IPS DF 6.9 (cell line): ENCODE data around the gene OR7D4.

Experiments
- DNase-seq: peaks from one replicate; pipeline ENCODE4 v3.0.0-alpha.2; 2013; ENCODE audit warnings: low read depth, low spot score
- H3K27ac ChIP-seq: one replicate; pipeline ENCODE4 v1.5.1; 2013; ENCODE audit warnings: low read length, control low read depth
- H3K27me3 ChIP-seq: 2 replicates; pipeline ENCODE4 v1.6.1; 2013; ENCODE audit warnings: mild to moderate bottlenecking, low read length; ENCODE audit not compliant: control insufficient read depth, insufficient read depth
- H3K36me3 ChIP-seq: 2 replicates; pipeline ENCODE4 v1.6.1; 2013; ENCODE audit warnings: low read length; ENCODE audit not compliant: control insufficient read depth, insufficient read depth
- H3K4me1 ChIP-seq: 2 replicates; pipeline ENCODE4 v1.6.1; 2013; ENCODE audit warnings: low read length; ENCODE audit not compliant: control insufficient read depth, insufficient read depth
- H3K4me3 ChIP-seq: 2 replicates; pipeline ENCODE4 v1.5.1; 2013; ENCODE audit warnings: mild to moderate bottlenecking, low read length
- H3K9me3 ChIP-seq: 2 replicates; pipeline ENCODE4 v1.6.1; 2013; ENCODE audit warnings: low read length, inconsistent platforms; ENCODE audit not compliant: control insufficient read depth, insufficient read depth
- WGBS: extraction: QIAGEN DNeasy Blood & Tissue Kit; methylation state at CpG from one replicate; pipeline ENCODE4 v1.1.7; 2013; ENCODE audit warnings: mixed read lengths, missing lambda C conversion rate; ENCODE audit not compliant: insufficient read length, insufficient coverage; 5-methylcytosine and 5-hydroxymethylcytosine counted together

The OR7D4 gene

DNA sequence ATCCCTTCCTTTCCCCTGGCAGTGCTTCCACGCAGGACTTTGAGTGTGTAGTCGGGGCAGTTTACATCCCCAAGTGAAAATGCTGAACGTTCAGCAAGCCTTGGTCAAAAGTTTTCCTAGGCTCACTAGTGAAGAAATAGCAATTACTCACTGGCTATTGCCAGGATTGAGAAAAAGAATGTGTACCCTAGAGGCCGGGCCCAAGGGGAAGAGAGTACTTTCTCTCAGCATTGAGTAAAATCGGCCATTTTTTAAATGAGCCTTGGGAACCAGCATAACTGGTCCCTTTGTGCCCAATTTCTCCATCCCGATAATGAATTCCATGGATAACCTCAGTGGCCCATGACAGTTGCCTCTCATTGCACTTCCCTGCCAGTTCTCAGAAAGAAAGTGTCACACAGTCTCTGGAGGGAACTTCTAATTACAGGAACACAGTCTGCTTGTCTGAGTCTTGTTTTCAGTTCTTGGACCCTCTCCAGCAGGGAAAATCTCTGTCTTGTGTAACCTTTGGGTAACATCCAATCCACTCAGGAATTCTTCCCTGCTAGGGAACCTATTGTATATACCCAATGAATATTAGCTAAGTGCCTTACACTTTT is 47.9 kb downstream of the OR7D4 start:
- no peak overlapping the region for H3K4me3 ChIP-seq
- no CpG with 5 or more reads among the region's 6 CpGs for WGBS
- no peaks in the 10 kb centered on the region for H3K36me3 ChIP-seq
- H3K27me3 ChIP-seq: no peaks in the 10 kb centered on the region
- no peaks in the 10 kb centered on the region for H3K4me1 ChIP-seq
- no peak overlapping the region for H3K27ac ChIP-seq
- no peak for DNase-seq
- no peaks in the 10 kb centered on the region; the same call in 1 of the 2 replicates for H3K9me3 ChIP-seq

DNA sequence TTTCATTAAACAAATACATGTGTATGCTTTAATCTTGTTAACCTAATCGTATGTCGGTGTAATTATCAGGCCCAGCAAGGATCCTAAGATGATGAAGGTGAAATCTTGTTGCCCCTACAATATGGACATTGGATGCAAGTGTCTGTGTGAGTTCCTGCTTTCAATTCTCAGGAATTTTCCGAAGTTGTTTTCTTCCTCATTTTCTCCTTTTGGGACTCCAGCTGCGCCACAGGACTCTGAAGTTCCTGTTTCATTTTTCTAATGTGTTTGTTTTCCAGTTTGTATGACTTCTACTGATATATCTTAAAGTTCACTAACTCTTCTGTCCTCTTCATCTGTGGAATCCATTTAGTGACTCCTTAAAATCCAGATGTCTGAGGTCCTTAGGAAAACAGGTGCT is 52.5 kb downstream of the OR7D4 start:
- WGBS: no CpG with 5 or more reads among the region's 4 CpGs
- Histone ChIP-seq H3K27me3 (no peaks in the 10 kb centered on the region), H3K36me3 (peaks cover 3% of the 10 kb centered on the region; the same call in 1 of the 2 replicates), H3K4me1 (no peaks in the 10 kb centered on the region), H3K4me3 (no peak overlapping the region), H3K9me3 (no peaks in the 10 kb centered on the region), H3K27ac (no peak overlapping the region)
- no peak for DNase-seq

DNA sequence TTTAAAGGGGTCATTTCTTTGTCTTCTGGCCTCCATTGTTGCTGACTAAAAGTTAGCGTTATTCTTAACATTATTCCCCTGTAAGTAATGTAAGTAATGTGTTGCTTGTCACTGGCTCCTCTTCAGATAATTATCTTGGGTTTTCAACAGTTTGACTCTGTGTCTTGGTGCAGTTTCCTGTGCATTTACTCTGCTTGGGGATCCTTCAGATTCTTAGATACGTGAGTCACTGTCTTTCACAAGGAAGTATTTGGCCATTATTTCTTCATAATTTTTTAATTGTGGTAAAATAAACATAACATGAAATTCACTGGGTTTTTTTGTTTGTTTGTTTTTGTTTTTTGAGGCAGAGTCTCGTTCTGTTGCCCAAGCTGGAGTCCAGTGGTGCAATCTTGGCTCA is 54.1 kb downstream of the OR7D4 start:
- WGBS: no CpG with 5 or more reads among the region's 3 CpGs
- H3K27me3 ChIP-seq: no peaks in the 10 kb centered on the region
- H3K27ac ChIP-seq: no peak overlapping the region
- H3K4me1 ChIP-seq: no peaks in the 10 kb centered on the region
- peaks cover 19% of the 10 kb centered on the region for H3K36me3 ChIP-seq
- no peak overlapping the region for H3K4me3 ChIP-seq
- H3K9me3 ChIP-seq: no peaks in the 10 kb centered on the region
- no peak for DNase-seq

- no CpG with 5 or more reads among the region's 12 CpGs for WGBS
- H3K36me3 ChIP-seq: peaks cover 35% of the 10 kb centered on the region
- no peaks in the 10 kb centered on the region for H3K27me3 ChIP-seq
- H3K4me3 ChIP-seq: no peak overlapping the region
- H3K4me1 ChIP-seq: no peaks in the 10 kb centered on the region
- no peak for DNase-seq
- no peak overlapping the region for H3K27ac ChIP-seq
- no peaks in the 10 kb centered on the region for H3K9me3 ChIP-seq
Measured at GRCh38 chr19:9161427-9161826, 58.0 kb downstream of the OR7D4 start.
